Aorta (tissue), 5 donors: ENCODE measurements around the gene CCDC178. TPM values are rescaled to one million over a fixed set of nuclear protein-coding genes. Genes with fewer than 3 reads are reported as not detected.

Source experiments
- ATAC-seq: fragments of 200-7000 bp; cut with Tn5 transposase; one replicate; pipeline ENCODE4 v1.9.1; 2022; ENCODE audit warnings: moderate library complexity; ENCODE audit not compliant: low FRiP score
- DNase-seq, 2 donors: peaks; one replicate each; pipeline ENCODE4 v3.0.0-alpha.2; 2020
- H3K27ac ChIP-seq, 2 donors: one replicate each; pipeline ENCODE4 v1.5.1; 2013; ENCODE audit warnings: low read length in 2 of 2, mild to moderate bottlenecking in 2 of 2, moderate library complexity in 2 of 2, control low read depth in 1 of 2, inconsistent platforms in 1 of 2, low read depth in 1 of 2
- H3K27me3 ChIP-seq, 2 donors: one replicate each; pipeline ENCODE4 v1.6.1; 2013; ENCODE audit warnings: control low read depth in 1 of 2, low read length in 1 of 2, mild to moderate bottlenecking in 1 of 2, moderate library complexity in 1 of 2; ENCODE audit not compliant: insufficient read depth in 2 of 2, control insufficient read depth in 1 of 2
- H3K36me3 ChIP-seq, 2 donors: one replicate each; pipeline ENCODE4 v1.6.1; 2013; ENCODE audit warnings: control low read depth in 1 of 2, low read length in 1 of 2, mild to moderate bottlenecking in 1 of 2; ENCODE audit not compliant: insufficient read depth in 2 of 2, control insufficient read depth in 1 of 2
- H3K4me1 ChIP-seq, 2 donors: one replicate each; pipeline ENCODE4 v1.6.1; 2013; ENCODE audit warnings: low read length in 2 of 2, control low read depth in 1 of 2, mild to moderate bottlenecking in 1 of 2, moderate library complexity in 1 of 2; ENCODE audit not compliant: insufficient read depth in 2 of 2, control insufficient read depth in 1 of 2
- H3K4me3 ChIP-seq, 2 donors: one replicate each; pipeline ENCODE4 v1.5.1; 2013; ENCODE audit warnings: low read length in 2 of 2, control low read depth in 1 of 2, mild to moderate bottlenecking in 1 of 2
- H3K9me3 ChIP-seq: one replicate; pipeline ENCODE4 v1.6.1; 2013; ENCODE audit warnings: mild to moderate bottlenecking, low read length; ENCODE audit not compliant: control insufficient read depth
- WGBS, 2 donors: extraction: QIAGEN DNeasy Blood & Tissue Kit; methylation state at CpG; one replicate each; pipeline ENCODE4 v1.1.7; 2013; 5-methylcytosine and 5-hydroxymethylcytosine counted together
- intact Hi-C, 2 donors: fragments of 100-400 bp; cut with DNase I; formaldehyde crosslinking; loops; one replicate each; pipeline versions ENCODE4 v1.14.2 to v1.15.0; 2022
- polyA plus RNA-seq, 2 donors: library from polyadenylated mRNA; stranded (reverse); fragments of 200-250 nt; gene quantifications; one replicate each; pipeline ENCODE4 v1.2.3, GENCODE V29; 2013
- total RNA-seq, 2 donors: library from RNA; stranded (reverse); fragmentation: NEBNext Ultra II Directional; extraction: Animal tissue kit (Norgen Biotek cat#: 25700); gene quantifications; one replicate each; pipeline ENCODE4 v1.2.1, GENCODE V29; 2021
- donor health status: healthy with polysubstance abuse.
- donor health status: Bipolar disorder and iron deficiency.
- donor health status: DM: no; HTN: no; CAD: no.
- donor health status: DM: no; HTN: no; CAD: no.
- donor health status: DM: yes; HTN: yes; CAD: no.

Gene CCDC178
- total and polyA plus RNA-seq, 4 donors = 0.42 to 1.9 TPM; not detected in 2

DNA sequence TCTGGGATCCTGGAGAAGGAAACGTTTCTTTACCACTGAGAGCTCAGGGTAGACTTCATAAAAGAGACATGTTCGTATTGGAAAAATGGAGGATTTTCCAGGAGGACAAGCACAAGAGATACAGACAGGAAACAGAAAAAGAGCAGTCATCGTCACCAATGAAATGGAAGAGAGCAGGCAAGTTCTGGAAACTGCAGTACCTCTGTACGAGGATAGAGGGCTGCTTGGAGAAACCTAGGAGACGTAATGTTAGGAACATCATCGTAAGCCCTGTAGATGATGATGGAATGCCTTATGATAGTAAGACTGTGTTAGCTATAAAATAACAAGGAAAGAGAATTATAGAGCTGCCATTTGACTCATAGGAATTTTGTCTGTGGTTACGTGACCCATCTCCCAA lies 546.6 kb downstream of the CCDC178 start:
- Histone ChIP-seq H3K36me3 (no peaks in the 10 kb centered on the region), H3K27me3 (no peaks in the 10 kb centered on the region), H3K4me1 (no peaks in the 10 kb centered on the region), H3K4me3 (no peak overlapping the region), H3K27ac (no peak overlapping the region), H3K9me3 (peaks cover 8% of the 10 kb centered on the region)
- intact Hi-C loops = no loop called here
- DNase-seq = no peak
- no peak for ATAC-seq
- WGBS, 2 donors = 76 to 80% methylated on average over 7 of the region's 7 CpGs

DNA sequence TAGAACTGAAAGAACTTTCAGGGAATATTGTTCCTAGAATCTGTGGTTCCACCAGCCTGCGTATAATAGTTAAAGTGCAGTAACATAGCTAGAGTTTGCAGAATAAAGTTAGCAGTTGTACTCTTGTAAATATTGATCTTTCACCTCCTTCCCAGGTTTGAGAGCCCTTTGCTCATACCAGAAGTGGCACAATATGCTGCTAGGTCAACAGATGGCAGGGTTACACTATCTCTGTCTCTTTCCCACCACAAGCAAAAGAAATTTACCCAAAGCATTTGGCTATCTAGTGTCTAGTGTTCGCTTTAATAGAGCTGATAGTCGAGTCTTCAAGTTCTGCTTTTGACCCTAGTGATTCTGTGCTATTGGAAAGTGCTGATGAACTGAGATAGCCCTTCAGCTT lies 548.7 kb downstream of the CCDC178 start:
- no peak for ATAC-seq

GRCh38 chr18:32891130-32891529 lies 549.4 kb downstream of the CCDC178 start:
- intact Hi-C loops = no loop called here
- no peaks in the 10 kb centered on the region for H3K36me3 ChIP-seq
- WGBS, 2 donors = 74 to 79% methylated on average over 2 of the region's 2 CpGs
- H3K9me3 ChIP-seq = no peaks in the 10 kb centered on the region
- no peaks in the 10 kb centered on the region for H3K4me1 ChIP-seq
- DNase-seq (no peak), ATAC-seq (no peak)
- no peak overlapping the region for H3K4me3 ChIP-seq
- no peaks in the 10 kb centered on the region for H3K27me3 ChIP-seq
- no peak overlapping the region for H3K27ac ChIP-seq

More for the DNA sequence above, 548.7 kb downstream of the CCDC178 start:
- 78 to 80% methylated on average over 3 of the region's 3 CpGs for WGBS, 2 donors
- intact Hi-C loops = no loop called here
- Histone ChIP-seq H3K27me3 (no peaks in the 10 kb centered on the region), H3K4me1 (no peaks in the 10 kb centered on the region), H3K9me3 (peaks cover 2% of the 10 kb centered on the region), H3K4me3 (no peak overlapping the region), H3K27ac (no peak overlapping the region), H3K36me3 (no peaks in the 10 kb centered on the region)
- DNase-seq = no peak

DNA sequence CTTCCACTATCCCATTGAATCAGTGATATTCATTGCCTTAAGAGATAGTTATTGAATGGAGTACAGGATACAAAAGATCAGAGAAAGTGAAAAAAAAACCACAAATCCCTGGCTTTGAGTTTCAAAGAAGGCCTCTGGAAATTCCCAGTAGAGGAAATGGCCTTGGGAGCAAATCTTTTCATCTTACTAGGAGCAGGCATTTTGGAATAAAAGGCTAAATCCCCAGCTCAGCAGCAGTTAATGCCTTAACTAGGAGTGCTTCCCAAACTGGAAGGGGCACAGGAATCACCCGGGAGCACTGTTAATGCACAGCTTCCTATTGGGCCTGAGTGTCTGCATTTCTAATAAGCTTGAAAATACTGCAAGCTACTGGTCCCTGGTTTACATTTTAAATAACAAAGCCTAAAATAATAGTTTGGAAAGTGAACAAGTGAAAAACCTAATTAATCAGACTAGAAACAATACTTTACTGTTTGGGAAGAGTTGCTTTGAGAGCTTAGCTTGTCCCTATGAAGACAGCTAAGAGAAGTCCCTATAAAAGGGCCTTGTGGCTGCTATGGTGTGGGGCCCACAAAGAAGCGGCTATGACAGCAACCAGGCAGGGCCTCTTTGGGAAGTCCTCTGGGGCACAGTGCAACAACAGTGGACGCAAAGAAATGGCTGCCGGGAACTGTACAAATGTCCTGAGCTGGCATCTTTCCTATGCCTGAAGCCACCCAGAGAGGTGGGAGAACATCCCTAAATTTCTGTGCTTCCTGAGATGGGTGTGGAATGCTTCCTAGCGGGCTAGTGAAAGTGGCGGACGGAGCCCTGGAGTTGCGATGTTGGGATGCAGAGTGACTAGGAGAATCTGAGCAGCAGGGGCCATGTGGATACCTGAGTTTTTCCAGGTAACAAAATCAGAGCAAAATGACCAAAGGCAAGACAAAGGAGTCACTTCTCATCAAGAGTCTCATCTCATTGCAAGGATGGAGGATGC lies 550.6 kb downstream of the CCDC178 start:
- Histone ChIP-seq H3K36me3 (no peaks in the 10 kb centered on the region), H3K4me3 (no peak overlapping the region), H3K27me3 (no peaks in the 10 kb centered on the region), H3K9me3 (no peaks in the 10 kb centered on the region), H3K4me1 (no peaks in the 10 kb centered on the region), H3K27ac (no peak overlapping the region)
- intact Hi-C loops = no loop called here
- WGBS, 2 donors = 74 to 81% methylated on average over 8 of the region's 8 CpGs
- DNase-seq = no peak
- no peak for ATAC-seq

- DNase-seq (no peak), ATAC-seq (no peak)
- H3K4me3 ChIP-seq = no peak overlapping the region
- 30 to 43% methylated on average over 2 of the region's 2 CpGs for WGBS, 2 donors
- intact Hi-C loops = no loop called here
- no peaks in the 10 kb centered on the region for H3K4me1 ChIP-seq
- H3K27ac ChIP-seq = no peak overlapping the region
- no peaks in the 10 kb centered on the region for H3K36me3 ChIP-seq
- H3K27me3 ChIP-seq = no peaks in the 10 kb centered on the region
- H3K9me3 ChIP-seq = no peaks in the 10 kb centered on the region
Observed at GRCh38 chr18:32888306-32888705, 552.2 kb downstream of the CCDC178 start.

Other genes with a start within 250 kb of the CCDC178 start
- gene ASXL3, start 137.5 kb upstream of the CCDC178 start, total RNA-seq = 1 to 10 TPM; 4.3 to 5.1 TPM
- under 1 TPM; 0.38 to 0.84 TPM for gene ASXL3, start 137.5 kb upstream of the CCDC178 start, polyA plus RNA-seq